Measurements from ENCODE around the gene SDF2.
A peak's percentile ranks its signal among the peaks of the same experiment; 100 is the strongest.

The SDF2 gene

GRCh38 chr17:28661635-28662526, at the start of gene SDF2, which contains the start of gene SUPT6H:
Gene SDF2, minus strand, starts transcription at chr17:28661906. Its CDS starts 30 bp downstream, at chr17:28661876.
Gene SUPT6H, plus strand, starts transcription at chr17:28662205. Its CDS starts 11,197 bp downstream, at chr17:28673402.
- peak; percentile 92 to 94 for DNase-seq

GRCh38 chr17:28710861-28711722, 49.4 kb upstream of the SDF2 start:
- peak; percentile 89 to 93 for DNase-seq

GRCh38 chr17:28707339-28707720, 45.6 kb upstream of the SDF2 start:
- no peak for DNase-seq

DNA sequence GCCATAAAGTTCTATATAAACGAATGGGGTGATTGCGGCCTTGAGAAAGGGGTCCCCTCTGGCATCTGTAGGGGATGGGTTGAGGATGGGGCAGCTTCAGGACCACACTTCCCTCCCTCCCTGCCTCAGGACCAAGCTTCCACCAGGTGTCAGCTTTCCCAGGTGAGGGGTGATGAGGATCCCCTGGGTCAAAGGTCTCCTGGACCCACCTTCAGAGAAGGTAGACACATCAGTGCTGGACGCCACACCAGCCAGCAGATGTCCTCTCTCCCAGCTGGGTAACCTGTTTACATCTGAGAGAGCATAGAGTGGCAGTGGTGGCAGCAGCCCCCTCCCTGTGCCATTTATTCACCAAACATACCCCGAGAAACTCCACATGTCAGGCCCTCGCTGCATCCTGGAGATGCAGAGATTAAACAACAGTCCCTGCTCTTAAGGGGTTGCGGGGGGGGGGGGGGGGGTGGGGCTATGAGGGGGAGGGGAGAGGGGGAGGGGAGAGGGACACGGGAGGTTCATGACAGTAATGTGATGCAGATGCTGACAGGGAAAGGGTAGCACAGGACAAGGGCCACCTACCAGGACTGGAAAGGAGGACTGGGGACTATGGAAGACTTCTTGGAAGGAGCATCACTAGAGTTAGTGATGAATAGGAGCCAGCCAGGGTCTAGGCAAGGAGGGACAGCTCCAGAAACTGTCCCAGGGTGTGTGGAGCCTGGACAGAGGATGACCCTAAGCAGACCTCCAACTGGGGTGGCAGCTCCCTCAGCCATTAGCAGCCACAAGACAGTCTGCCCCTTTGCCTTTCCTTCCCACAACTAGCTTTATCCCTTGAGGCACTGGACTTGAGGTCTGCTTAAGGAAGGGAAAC, 45.0 kb upstream of the SDF2 start:
- DNase-seq = no peak

DNA sequence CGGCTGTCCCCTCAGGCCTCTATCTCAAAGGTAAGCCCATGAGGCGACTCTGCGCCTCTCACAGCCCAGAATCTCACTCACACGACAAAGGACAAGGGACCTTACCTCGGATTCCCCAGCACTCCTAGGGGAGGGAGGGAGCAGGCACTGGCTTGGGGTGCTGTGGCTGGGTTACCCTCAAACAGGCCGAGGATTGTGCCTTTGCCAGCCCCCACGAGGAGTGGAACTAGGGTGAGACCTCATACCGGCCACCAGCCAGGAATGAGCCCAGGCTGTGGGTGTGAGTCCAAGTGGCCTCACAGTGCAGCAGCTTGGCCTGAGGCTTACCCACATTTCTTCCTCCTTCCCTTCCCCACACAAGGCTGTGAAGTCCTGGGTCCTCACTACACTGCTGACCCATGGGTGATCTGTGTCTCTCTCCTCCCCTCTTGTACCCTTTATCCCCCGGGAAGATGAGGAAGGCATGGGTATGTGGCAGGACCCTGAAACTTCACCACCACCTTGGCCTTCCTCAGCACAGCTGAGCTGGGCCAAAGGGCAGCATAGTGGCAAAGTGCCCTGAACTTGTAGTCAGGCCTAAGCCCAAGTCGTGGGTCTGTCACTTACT, 44.1 kb upstream of the SDF2 start:
- no peak for DNase-seq

DNA sequence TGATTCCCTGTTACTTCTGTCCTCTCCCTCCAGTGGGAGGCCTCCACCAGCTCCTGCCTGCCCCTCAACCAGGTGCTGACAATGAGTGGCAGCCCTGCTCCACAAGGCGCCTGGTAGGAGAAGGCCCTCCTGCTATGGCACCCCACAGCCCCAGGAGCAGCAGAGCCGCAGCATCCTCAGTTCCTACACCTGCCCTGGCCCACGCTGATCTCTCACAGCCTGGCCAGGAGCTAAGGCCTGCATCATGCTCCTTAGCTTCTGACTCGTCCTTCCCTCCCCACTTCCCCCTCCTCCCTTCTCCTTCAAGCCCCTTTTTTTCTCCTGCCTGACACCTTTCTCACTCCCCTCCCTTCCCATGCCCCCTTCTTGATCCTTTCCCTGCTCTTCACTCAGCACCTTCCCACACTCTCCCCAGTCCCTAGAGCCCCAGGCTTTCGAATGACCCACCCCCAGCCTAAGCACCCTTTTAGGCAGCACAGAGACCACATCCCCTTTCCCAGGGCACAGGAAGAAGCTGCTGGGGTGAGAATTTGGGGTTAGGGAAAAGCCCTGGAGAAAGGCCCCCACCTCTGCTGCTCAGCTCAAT, 43.5 kb upstream of the SDF2 start:
- DNase-seq = no peak

- DNase-seq = no peak
Observed at GRCh38 chr17:28704219-28704858, 42.6 kb upstream of the SDF2 start.

DNA sequence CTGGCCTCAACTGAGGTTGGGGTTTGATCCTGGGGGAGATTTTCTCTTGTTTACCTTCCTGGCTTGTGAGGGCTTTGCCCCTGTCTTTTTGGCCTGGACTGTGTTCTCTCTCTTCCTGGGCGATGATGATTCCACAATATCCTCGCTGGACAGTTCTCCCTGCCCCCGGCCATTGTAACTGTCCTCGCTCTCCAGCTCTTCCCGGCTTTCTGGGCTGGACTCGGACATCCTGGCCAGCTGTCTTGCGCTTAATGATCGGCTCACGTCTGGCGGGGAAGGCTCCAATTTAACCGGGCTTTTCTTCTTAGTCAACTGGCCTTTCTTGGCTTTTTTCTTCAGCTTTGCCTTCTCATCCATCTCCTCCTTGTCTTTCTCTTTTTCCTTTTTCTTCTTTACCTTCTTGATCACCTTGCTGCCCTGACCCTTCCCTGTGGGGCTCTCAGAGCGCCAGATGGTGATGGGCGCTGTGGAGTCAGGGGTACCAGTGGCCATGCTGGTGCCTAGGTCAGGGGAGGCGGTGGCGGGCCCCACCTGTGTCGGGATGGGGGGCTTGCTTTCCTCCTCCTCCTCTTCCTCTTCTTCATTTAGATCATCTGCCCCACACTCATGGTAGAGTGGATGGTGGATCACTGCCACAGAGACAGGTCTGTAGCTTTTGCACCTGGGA, 42.0 kb upstream of the SDF2 start:
- no peak for DNase-seq

DNA sequence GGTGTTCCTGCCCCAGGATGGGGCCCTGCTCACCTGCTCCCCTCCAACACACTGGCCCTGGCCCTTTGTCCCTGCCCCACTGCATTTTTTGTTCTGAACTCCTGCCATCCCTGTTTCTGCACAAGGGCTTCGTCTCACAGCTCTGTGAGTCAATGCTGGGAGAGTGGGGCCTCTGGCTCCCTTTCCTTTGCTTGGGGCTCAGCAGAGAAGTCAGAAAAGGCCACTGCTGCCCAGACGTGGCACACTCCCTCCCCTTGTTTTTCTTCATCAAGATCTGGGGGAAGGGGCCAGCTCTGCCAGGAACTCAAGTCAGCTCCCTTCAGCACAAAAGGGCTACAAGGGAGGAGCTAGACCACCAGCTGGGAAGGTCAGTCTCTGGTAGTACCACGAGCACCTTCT, 41.0 kb upstream of the SDF2 start:
- DNase-seq = no peak

DNA sequence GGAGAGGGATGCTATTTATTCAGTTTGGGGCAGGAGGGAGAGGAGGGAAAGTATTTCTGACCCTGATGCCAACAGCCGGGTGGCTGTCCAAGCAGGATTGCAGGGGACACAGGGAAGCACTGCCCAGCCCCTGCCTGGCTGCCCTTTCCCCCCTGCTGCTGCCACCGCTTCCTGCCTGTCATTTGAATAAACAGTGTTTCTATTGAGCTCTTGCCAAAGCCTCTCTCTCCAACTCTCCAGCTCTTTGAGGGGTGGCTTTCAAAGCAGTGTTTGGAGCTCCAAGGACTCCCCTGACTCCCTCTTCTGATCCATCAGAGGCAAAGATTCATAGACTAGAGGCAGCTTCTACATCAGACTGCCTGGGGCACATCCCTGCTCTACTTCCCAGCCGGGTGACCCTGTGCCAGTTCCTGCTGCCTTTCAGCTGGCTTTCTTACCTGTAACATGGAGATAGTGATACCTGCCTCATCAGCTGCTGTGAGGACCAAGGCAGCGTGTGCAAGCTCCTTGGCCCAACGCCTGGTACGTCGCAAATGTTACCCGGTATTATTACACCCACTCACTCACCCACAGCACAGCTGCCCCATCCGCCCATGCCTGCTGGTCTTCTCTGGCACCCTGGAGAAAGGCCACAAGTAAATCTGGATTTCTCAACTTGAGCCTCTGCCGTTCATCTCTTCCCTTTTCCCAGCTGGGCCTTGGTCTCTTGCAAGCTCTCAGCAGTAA, 40.5 kb upstream of the SDF2 start:
- DNase-seq = no peak

GRCh38 chr17:28700830-28701492, 39.3 kb upstream of the SDF2 start:
- DNase-seq = no peak

DNA sequence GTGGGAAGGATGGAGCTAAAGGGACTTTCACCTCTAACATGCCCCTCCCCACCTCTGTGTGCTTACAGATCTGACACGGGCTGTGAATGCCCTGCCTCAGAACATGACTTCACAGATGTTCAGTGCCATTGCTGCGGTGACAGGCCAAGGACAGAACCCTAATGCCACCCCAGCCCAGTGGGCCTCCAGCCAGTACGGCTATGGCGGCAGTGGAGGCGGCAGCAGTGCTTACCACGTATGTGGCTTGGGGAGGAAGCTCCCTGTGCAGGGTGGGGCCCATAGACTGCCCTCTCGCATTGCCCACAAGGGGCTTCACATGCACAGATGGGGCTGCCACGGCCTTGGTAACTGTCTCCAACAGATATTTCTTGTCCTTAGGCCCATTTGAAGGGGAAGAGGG, 38.6 kb upstream of the SDF2 start:
- DNase-seq = no peak

- no peak for DNase-seq
Observed at GRCh38 chr17:28698253-28698941, 36.7 kb upstream of the SDF2 start.

DNA sequence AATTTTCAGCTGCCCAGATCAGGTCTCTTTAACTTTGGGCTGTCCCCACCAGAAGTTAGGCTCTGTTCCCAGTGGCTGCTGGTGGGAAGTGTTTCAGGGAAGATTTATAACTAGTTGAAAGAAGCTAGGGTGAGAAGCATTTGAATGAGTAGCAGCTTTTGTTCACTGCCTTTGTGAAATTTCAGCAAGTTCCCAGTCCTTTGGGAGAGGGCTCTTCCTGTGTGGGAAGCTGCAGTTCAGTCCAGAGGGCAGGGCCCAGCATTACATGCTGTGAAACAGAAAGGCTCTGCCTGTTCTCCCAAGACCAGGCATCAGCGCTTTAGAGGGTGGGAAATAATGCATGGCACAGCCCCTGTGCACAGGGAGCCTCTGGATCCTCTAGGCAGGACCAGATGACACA, 32.2 kb upstream of the SDF2 start:
- DNase-seq = no peak

- no peak for DNase-seq
Observed at GRCh38 chr17:28689011-28689410, 27.3 kb upstream of the SDF2 start.

DNA sequence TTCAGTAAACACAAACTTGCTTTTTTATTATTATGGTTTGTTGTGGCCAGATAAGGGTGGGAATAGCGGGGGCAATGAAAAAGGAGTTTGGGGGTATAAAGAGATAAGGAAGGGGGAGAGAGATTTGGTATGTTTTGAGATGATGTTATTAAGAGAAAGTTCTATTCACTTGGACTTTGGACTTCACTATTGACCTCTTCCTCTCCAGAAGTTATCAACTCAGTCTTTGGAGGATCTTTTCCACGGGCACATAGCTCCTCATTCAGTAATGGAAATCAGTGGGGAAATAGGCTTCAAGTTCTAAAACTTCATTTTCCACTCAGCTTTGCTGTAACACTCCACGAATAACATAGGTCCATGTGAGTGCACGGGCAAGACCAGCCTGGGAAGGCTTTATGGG, 26.8 kb upstream of the SDF2 start:
- DNase-seq = no peak

- no peak for DNase-seq
Observed at GRCh38 chr17:28686296-28686695, 24.6 kb upstream of the SDF2 start.

DNA sequence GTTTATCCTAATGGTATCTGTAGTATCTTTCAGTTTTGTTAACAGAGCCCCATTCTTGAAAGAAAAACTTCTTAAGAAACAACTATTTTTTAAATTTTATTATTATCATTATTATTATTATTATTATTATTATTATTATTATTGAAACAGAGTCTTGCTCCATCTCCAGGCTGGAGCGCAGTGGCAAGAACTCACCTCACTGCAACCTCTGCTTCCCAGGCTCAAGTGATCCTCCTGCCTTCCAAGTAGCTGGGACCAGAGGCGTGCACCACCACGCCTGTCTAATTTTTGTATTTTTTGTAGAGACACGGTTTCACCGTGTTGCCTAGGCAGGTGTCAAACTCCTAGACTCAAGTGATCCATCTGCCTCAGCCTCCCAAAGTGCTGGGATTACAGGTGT, 23.7 kb upstream of the SDF2 start:
- no peak for DNase-seq

- no peak for DNase-seq
Observed at GRCh38 chr17:28684963-28685362, 23.3 kb upstream of the SDF2 start.
